ENCODE data around the gene LAMA2. TPM values are rescaled to one million over a fixed set of nuclear protein-coding genes. Genes with fewer than 3 reads are reported as not detected.

The LAMA2 gene
- total and polyA plus RNA-seq, 2 donors (not counting 1 experiment from before 2014, with no cell fraction given), result 19.5 to 67.5 TPM

DNA sequence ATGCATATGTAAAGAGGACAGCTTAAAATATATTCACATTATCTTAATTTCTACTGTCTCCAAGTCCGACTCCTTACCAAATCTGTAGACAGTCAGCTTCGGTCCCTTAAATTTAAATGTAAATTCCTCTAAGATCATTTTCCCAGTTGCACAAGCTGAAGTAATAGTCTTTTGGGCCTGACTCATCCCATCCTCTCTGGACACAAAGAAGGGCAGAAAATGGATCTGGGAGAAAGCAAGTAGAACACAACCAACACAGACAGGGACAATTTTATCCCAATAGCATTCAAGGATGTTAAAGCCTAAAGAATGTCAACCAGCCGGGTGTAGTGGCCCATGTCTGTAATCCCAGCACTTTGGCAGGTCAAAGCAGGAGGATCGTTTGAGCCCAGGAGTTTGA lies 598.8 kb downstream of the LAMA2 start:
- no peak overlapping the region for H3K9ac ChIP-seq (ENCODE audit: insufficient read depth, low read length)
- no peak overlapping the region for H2AFZ ChIP-seq (ENCODE audit: low read length)
- H4K20me1 ChIP-seq (ENCODE audit: control insufficient read depth, extremely low read depth, insufficient read depth, low read length), result no peaks in the 10 kb centered on the region
- H3K27me3 ChIP-seq (ENCODE audit: control insufficient read depth, insufficient read depth, low read length), result no peaks in the 10 kb centered on the region
- H3K36me3 ChIP-seq (ENCODE audit: control insufficient read depth, insufficient read depth, low read length), result no peaks in the 10 kb centered on the region
- TF ChIP-seq EZH2 (IDR thresholded peaks at IDR 0.05; ENCODE audit: low read length, missing control alignments), result no peak
- TF ChIP-seq, protein P1, sequence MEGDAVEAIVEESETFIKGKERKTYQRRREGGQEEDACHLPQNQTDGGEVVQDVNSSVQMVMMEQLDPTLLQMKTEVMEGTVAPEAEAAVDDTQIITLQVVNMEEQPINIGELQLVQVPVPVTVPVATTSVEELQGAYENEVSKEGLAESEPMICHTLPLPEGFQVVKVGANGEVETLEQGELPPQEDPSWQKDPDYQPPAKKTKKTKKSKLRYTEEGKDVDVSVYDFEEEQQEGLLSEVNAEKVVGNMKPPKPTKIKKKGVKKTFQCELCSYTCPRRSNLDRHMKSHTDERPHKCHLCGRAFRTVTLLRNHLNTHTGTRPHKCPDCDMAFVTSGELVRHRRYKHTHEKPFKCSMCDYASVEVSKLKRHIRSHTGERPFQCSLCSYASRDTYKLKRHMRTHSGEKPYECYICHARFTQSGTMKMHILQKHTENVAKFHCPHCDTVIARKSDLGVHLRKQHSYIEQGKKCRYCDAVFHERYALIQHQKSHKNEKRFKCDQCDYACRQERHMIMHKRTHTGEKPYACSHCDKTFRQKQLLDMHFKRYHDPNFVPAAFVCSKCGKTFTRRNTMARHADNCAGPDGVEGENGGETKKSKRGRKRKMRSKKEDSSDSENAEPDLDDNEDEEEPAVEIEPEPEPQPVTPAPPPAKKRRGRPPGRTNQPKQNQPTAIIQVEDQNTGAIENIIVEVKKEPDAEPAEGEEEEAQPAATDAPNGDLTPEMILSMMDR (conservative IDR thresholded peaks at IDR 0.05 in 1 of 2, IDR thresholded peaks at IDR 0.05 in 1 of 2; ENCODE audit: low read depth in 1 of 2, low read length in 2 of 2), result no peak
- H3K27ac ChIP-seq (ENCODE audit: insufficient read depth, low read length), result no peak overlapping the region
- H3K79me2 ChIP-seq (ENCODE audit: control insufficient read depth, insufficient read depth, low read length), result no peaks in the 10 kb centered on the region
- H3K4me3 ChIP-seq (replicated peaks in 1 of 4; ENCODE audit: control extremely low read depth in 1 of 4, insufficient read depth in 1 of 4, low read depth in 3 of 4, low read length in 4 of 4), result no peak overlapping the region
- DNase-seq (ENCODE audit: low read depth in 2 of 2), result peak; percentile 6 to 26
- H3K9me3 ChIP-seq (ENCODE audit: control insufficient read depth, insufficient read depth, low read depth, low read length), result no peaks in the 10 kb centered on the region
- H3K4me2 ChIP-seq (ENCODE audit: extremely low read depth, insufficient read depth, low read length), result no peak overlapping the region
- H3K4me1 ChIP-seq (ENCODE audit: control insufficient read depth, extremely low read depth, insufficient read depth, low read length), result no peaks in the 10 kb centered on the region

DNA sequence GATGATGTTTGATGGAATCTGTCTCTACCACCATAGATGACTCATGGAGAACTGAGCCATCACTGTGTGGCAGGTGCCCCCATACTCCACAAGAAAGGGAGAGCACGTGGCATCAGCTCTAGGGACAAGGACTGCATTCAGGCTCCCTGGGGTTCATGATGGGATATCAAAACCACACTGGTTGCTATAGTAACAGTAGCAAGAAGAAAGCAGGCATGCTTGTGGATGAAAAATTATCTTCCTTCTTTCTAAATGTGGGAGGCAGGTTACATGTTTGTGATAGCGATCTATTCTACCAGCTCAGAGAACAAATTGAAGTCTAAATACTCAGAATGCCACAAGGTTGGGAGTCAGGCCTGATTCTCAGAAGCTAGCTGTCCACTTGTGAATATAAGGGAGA lies 602.8 kb downstream of the LAMA2 start:
- peaks cover 7% of the 10 kb centered on the region for H3K4me1 ChIP-seq (ENCODE audit: control insufficient read depth, extremely low read depth, insufficient read depth, low read length)
- H2AFZ ChIP-seq (ENCODE audit: low read length), result no peak overlapping the region
- DNase-seq (ENCODE audit: low read depth in 2 of 2), result peak in 1 of 2 donors; percentile 20
- H3K36me3 ChIP-seq (ENCODE audit: control insufficient read depth, insufficient read depth, low read length), result no peaks in the 10 kb centered on the region
- H4K20me1 ChIP-seq (ENCODE audit: control insufficient read depth, extremely low read depth, insufficient read depth, low read length), result no peaks in the 10 kb centered on the region
- no peak overlapping the region for H3K27ac ChIP-seq (ENCODE audit: insufficient read depth, low read length)
- TF ChIP-seq, protein P1 (conservative IDR thresholded peaks at IDR 0.05 in 1 of 2, IDR thresholded peaks at IDR 0.05 in 1 of 2; ENCODE audit: low read depth in 1 of 2, low read length in 2 of 2), result no peak
- TF ChIP-seq EZH2 (IDR thresholded peaks at IDR 0.05; ENCODE audit: low read length, missing control alignments), result no peak
- H3K27me3 ChIP-seq (ENCODE audit: control insufficient read depth, insufficient read depth, low read length), result no peaks in the 10 kb centered on the region
- no peaks in the 10 kb centered on the region for H3K9me3 ChIP-seq (ENCODE audit: control insufficient read depth, insufficient read depth, low read depth, low read length)
- no peak overlapping the region for H3K4me3 ChIP-seq (replicated peaks in 1 of 4; ENCODE audit: control extremely low read depth in 1 of 4, insufficient read depth in 1 of 4, low read depth in 3 of 4, low read length in 4 of 4)
- H3K9ac ChIP-seq (ENCODE audit: insufficient read depth, low read length), result no peak overlapping the region
- no peak overlapping the region for H3K4me2 ChIP-seq (ENCODE audit: extremely low read depth, insufficient read depth, low read length)
- H3K79me2 ChIP-seq (ENCODE audit: control insufficient read depth, insufficient read depth, low read length), result no peaks in the 10 kb centered on the region

DNA sequence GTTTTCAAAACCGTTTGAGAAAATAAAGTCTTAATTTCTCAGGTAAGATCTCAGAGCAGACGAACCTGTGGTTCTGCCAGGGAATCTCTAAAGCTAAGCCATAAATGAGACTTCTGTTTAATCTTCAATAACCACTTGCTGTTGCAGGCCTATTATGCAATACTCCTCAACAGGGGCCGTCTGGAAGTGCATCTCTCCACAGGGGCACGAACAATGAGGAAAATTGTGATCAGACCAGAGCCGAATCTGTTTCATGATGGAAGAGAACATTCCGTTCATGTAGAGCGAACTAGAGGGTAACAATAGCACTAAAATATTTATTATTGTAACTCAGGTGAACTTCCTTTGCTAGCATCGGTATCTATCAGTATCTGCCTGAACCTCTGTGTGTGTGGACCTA lies 603.4 kb downstream of the LAMA2 start:
- Histone ChIP-seq H3K4me1 (ENCODE audit: control insufficient read depth, extremely low read depth, insufficient read depth, low read length) (peaks cover 9% of the 10 kb centered on the region), H3K36me3 (ENCODE audit: control insufficient read depth, insufficient read depth, low read length) (no peaks in the 10 kb centered on the region), H3K4me3 (replicated peaks in 1 of 4; ENCODE audit: control extremely low read depth in 1 of 4, insufficient read depth in 1 of 4, low read depth in 3 of 4, low read length in 4 of 4) (no peak overlapping the region), H3K79me2 (ENCODE audit: control insufficient read depth, insufficient read depth, low read length) (no peaks in the 10 kb centered on the region), H3K9ac (ENCODE audit: insufficient read depth, low read length) (no peak overlapping the region), H3K4me2 (ENCODE audit: extremely low read depth, insufficient read depth, low read length) (no peak overlapping the region), H2AFZ (ENCODE audit: low read length) (no peak overlapping the region), H4K20me1 (ENCODE audit: control insufficient read depth, extremely low read depth, insufficient read depth, low read length) (no peaks in the 10 kb centered on the region), H3K9me3 (ENCODE audit: control insufficient read depth, insufficient read depth, low read depth, low read length) (no peaks in the 10 kb centered on the region), H3K27me3 (ENCODE audit: control insufficient read depth, insufficient read depth, low read length) (no peaks in the 10 kb centered on the region), H3K27ac (ENCODE audit: insufficient read depth, low read length) (no peak overlapping the region)
- TF ChIP-seq, protein P1 (conservative IDR thresholded peaks at IDR 0.05 in 1 of 2, IDR thresholded peaks at IDR 0.05 in 1 of 2; ENCODE audit: low read depth in 1 of 2, low read length in 2 of 2), result no peak
- TF ChIP-seq EZH2 (IDR thresholded peaks at IDR 0.05; ENCODE audit: low read length, missing control alignments), result no peak
- no peak for DNase-seq (ENCODE audit: low read depth in 2 of 2)

Data from fibroblast of lung (primary cell).